ENCODE data around the gene LCE3D.

DNA sequence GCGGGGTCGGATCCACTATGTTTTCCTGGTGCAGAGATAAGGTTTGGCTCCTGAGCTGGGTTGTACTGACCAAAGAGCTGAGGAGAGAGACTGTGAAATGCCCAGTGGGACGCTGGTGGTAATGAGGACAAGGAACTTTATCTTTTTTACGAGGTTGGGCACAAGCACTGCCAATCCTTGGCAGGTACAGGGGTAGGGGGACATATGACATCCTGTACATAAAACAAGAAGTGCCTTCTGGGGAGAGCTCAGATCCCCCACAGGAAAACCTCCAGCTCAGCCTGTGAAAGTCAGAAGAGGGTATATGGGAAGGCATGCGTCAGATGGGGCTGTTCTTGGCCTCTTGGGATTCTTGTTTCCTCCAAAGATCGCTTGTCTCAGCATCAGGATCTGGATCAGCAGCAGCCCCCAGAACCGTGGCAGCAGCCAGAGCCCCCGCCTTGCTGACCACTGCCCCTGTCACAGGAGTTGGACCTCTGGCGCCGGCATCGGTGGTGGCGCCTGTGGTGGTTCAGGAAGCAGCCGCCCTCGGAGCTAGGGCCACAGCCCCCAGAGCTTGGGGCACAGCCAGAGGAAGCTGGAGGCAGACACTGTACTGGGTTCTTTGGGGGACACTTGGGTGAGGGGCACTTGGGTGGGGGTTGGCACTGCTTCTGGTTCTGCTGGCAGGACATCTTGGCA is 14.6 kb downstream of the LCE3D start:
- TF ChIP-seq CBFA2T2 (conservative IDR thresholded peaks at IDR 0.05) (no peak), JUN (IDR thresholded peaks at IDR 0.05; ENCODE audit: borderline replicate concordance, low read depth, low read length) (no peak), JUN (CRISPR knock-in tag; IDR thresholded peaks at IDR 0.05; ENCODE audit: borderline replicate concordance) (no peak), ZNF232 (CRISPR knock-in tag; IDR thresholded peaks at IDR 0.05) (no peak)
- TF ChIP-seq, protein P1, sequence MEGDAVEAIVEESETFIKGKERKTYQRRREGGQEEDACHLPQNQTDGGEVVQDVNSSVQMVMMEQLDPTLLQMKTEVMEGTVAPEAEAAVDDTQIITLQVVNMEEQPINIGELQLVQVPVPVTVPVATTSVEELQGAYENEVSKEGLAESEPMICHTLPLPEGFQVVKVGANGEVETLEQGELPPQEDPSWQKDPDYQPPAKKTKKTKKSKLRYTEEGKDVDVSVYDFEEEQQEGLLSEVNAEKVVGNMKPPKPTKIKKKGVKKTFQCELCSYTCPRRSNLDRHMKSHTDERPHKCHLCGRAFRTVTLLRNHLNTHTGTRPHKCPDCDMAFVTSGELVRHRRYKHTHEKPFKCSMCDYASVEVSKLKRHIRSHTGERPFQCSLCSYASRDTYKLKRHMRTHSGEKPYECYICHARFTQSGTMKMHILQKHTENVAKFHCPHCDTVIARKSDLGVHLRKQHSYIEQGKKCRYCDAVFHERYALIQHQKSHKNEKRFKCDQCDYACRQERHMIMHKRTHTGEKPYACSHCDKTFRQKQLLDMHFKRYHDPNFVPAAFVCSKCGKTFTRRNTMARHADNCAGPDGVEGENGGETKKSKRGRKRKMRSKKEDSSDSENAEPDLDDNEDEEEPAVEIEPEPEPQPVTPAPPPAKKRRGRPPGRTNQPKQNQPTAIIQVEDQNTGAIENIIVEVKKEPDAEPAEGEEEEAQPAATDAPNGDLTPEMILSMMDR (IDR thresholded peaks at IDR 0.05 in 2 of 3, conservative IDR thresholded peaks at IDR 0.05 in 1 of 3; ENCODE audit: insufficient read depth in 2 of 3, low read depth in 1 of 3, low read length in 3 of 3), result no peak
- TF ChIP-seq, protein P2, sequence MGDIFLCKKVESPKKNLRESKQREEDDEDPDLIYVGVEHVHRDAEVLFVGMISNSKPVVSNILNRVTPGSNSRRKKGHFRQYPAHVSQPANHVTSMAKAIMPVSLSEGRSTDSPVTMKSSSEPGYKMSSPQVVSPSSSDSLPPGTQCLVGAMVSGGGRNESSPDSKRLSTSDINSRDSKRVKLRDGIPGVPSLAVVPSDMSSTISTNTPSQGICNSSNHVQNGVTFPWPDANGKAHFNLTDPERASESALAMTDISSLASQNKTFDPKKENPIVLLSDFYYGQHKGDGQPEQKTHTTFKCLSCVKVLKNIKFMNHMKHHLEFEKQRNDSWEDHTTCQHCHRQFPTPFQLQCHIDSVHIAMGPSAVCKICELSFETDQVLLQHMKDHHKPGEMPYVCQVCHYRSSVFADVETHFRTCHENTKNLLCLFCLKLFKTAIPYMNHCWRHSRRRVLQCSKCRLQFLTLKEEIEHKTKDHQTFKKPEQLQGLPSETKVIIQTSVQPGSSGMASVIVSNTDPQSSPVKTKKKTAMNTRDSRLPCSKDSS (IDR thresholded peaks at IDR 0.05; ENCODE audit: low read depth, partially characterized antibody), result no peak
